GM13977 (cell line): ENCODE data around the gene DNAJC12.

Experiments
- DNase-seq: peaks from one replicate; pipeline ENCODE4 v3.0.0; 2012; ENCODE audit warnings: low spot score
- in situ Hi-C: fragments of 300-500 bp; cut with MboI; formaldehyde crosslinking; loops from one replicate; pipeline ENCODE4 v1.12.0; 2022; ENCODE audit warnings: low sequenced_read_pairs, low pct_unique_long_range_greater_than_20kb, mixed read lengths, inconsistent platforms; ENCODE audit not compliant: unreplicated experiment
- TF ChIP-seq, protein P1 (sequence below): IDR thresholded peaks from 2 replicates; pipeline ENCODE4 v1.5.1; 2012; ENCODE audit warnings: mild to moderate bottlenecking, control low read depth; ENCODE audit not compliant: insufficient read depth; ENCODE audit errors: extremely low read depth, missing control alignments

The DNAJC12 gene

DNA sequence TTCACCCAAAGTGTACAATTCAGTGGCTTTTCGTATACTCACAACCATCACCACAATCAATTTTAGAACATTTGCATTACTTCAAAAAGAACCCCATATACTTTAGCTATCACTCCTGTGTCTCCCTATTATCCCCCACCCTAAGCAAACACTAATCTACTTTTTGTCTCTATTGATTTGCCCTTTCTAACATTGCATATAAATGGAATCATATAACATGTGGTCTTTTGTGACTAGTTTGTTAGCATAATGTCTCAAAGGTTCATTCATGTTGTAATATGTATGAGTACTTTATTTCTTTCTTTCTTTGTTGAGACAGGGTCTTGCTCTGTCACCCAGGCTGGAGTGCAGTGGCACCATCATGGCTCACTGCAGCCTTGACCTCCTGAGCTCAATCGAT is 21.0 kb upstream of the DNAJC12 start:
- TF ChIP-seq, protein P1, sequence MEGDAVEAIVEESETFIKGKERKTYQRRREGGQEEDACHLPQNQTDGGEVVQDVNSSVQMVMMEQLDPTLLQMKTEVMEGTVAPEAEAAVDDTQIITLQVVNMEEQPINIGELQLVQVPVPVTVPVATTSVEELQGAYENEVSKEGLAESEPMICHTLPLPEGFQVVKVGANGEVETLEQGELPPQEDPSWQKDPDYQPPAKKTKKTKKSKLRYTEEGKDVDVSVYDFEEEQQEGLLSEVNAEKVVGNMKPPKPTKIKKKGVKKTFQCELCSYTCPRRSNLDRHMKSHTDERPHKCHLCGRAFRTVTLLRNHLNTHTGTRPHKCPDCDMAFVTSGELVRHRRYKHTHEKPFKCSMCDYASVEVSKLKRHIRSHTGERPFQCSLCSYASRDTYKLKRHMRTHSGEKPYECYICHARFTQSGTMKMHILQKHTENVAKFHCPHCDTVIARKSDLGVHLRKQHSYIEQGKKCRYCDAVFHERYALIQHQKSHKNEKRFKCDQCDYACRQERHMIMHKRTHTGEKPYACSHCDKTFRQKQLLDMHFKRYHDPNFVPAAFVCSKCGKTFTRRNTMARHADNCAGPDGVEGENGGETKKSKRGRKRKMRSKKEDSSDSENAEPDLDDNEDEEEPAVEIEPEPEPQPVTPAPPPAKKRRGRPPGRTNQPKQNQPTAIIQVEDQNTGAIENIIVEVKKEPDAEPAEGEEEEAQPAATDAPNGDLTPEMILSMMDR = no peak
- DNase-seq = no peak
- in situ Hi-C loops = loop anchor here (10.0 to 25.0 kb wide), 2 partner anchors 296 to 453 kb away; no protein-coding TSS in a partner anchor

DNA sequence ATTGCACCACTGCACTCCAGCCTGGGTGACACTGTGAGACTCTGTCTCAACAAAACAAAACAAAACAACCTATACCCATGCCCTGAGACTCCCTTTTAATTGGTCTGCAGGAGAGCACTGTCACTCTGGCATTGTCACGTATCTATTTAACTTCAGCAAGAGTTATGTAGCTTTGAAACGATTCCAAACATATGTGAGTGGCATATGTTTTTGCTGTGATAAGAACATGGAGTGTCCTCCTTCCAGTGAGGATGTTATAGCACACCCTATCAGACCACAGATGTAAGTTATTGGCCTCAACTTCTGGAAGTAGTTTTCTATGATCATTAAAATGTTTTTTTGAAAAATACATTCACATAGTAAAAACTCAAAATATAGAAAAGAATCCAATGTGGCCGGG is 15.5 kb upstream of the DNAJC12 start:
- no peak for DNase-seq
- in situ Hi-C loops = loop anchor here (10.0 to 25.0 kb wide), 2 partner anchors 301 to 459 kb away; no protein-coding TSS in a partner anchor
- TF ChIP-seq, protein P1 = no peak

DNA sequence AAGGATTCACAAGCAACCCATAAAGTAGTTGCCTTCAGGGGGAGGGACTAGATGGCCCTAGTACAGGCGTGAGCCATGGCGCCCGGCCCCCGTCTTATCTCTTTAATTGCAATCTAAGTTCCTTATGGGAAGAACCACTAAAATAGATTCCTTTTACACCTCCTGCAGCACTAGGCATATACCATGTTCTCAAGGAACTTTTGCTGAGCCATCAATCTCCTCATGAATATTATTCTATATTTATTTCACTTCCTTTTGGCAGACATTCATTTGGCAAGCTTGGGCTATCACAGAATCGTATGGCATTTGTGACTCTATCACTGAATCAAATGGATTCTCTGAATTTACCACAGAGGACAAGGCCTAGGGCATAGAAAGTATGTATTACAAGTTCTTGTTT is 14.8 kb upstream of the DNAJC12 start:
- in situ Hi-C loops = loop anchor here (10.0 to 25.0 kb wide), 2 partner anchors 302 to 460 kb away; no protein-coding TSS in a partner anchor
- DNase-seq = no peak
- TF ChIP-seq, protein P1 = no peak

DNA sequence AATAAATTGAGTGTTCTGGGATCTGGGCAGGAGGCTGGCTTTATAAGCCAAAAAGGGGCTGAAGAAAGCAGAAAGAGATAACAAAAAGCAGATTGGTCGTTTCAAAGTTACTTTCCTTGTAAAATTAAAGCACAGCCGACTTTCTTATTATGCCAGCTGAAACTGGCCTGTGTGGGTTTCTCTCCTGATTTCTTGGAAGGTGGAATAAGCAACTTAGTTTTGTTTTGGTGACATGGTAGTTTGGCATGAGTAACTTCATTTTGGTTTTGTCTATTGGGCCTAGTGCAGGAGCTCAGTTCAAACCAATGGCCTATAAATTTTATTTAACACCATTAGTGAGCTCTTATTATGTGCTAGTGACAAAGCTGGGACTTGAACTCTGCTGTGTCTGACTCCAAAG is 13.2 kb upstream of the DNAJC12 start:
- DNase-seq = no peak
- TF ChIP-seq, protein P1 = no peak
- in situ Hi-C loops = loop anchor here (10.0 to 25.0 kb wide), 2 partner anchors 304 to 461 kb away; no protein-coding TSS in a partner anchor

DNA sequence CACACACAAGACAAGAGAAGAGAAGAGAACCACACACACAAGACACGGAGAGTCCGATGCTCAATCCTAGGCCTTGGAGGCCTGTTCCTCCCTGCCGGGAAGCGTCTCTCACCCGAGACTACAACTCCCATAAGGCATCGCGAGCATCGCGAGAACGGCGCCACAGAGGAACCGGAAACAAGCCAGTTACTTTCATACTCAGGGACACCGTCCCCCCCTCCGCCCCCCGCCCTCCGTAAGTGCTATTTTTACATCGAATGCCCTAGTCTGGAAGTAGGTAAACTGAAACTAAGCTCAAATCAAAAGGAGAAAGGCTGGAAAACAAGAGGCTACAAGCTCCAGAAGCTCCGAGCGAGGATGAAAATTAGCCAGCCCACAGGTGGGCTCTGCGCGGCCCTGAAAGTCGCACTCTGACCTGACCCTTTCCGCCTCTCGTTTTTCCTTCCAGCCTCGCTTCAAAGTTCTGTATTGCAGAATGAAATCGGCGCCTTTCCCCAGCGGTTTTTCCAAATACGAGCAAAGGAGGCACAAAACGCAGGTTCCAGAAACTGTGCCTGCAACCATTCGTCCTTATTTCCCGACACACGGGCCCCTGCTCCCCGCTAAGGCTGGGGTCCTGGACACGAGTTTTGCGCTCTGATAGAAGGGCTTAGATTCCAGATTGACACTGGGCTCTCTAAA is 11.5 kb upstream of the DNAJC12 start:
- TF ChIP-seq, protein P1 = peak; percentile 5
- in situ Hi-C loops = loop anchor here (10.0 to 25.0 kb wide), 2 partner anchors 305 to 463 kb away; no protein-coding TSS in a partner anchor
- DNase-seq = peak; percentile 87

DNA sequence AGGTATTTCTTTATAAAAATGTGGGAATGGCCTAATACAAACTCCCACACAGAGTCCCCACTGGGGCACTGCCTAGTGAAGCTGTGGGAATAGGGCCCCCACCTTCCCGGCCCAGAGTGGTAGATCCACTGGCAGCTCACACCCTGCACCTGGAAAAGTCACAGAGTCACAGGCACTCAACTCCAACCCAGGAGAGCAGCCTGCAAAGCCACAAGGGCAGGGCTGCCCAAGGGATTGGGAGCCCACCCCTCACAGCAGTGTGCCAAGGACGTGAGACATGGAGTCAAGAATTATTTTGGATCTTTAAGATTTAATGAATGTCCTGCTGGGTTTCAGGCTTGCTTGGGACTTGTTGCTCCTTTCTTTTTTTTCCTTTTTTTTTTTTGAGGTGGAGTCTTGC is 5.3 kb upstream of the DNAJC12 start:
- DNase-seq = no peak
- TF ChIP-seq, protein P1 = no peak
- in situ Hi-C loops = no loop called here
